VCaP (cell line): ENCODE results near the gene THADA.

ENCODE experiments used
- H3K27ac ChIP-seq: fragments of 450-650 bp; 2 replicates; pipeline ENCODE4 v1.5.1; 2017
- CTCF ChIP-seq: fragments of 450-650 bp; conservative IDR thresholded peaks from 2 replicates; pipeline ENCODE4 v1.5.1; 2017; ENCODE audit warnings: mild to moderate bottlenecking, moderate library complexity

THADA gene

GRCh38 chr2:43215673-43216255 lies 380.1 kb downstream of the THADA start:
- no peak overlapping the region for H3K27ac ChIP-seq
- no peak for TF ChIP-seq CTCF

- no peak for TF ChIP-seq CTCF
- no peak overlapping the region for H3K27ac ChIP-seq
These were observed 381.6 kb downstream of the THADA start for GRCh38 chr2:43214253-43214652.

- no peak for TF ChIP-seq CTCF
- H3K27ac ChIP-seq, result no peak overlapping the region
These were observed 382.9 kb downstream of the THADA start for GRCh38 chr2:43212931-43213330.

GRCh38 chr2:43212216-43212835 lies 383.5 kb downstream of the THADA start:
- TF ChIP-seq CTCF, result no peak
- no peak overlapping the region for H3K27ac ChIP-seq

GRCh38 chr2:43210467-43211303 lies 385.2 kb downstream of the THADA start:
- H3K27ac ChIP-seq, result no peak overlapping the region
- TF ChIP-seq CTCF, result no peak

- no peak for TF ChIP-seq CTCF
- no peak overlapping the region for H3K27ac ChIP-seq
These were observed 385.7 kb downstream of the THADA start for GRCh38 chr2:43210125-43210466.

- no peak for TF ChIP-seq CTCF
- H3K27ac ChIP-seq, result no peak overlapping the region
These were observed 386.6 kb downstream of the THADA start for GRCh38 chr2:43209204-43209717.
